ENCODE data around the gene CTNNA2.

DNA sequence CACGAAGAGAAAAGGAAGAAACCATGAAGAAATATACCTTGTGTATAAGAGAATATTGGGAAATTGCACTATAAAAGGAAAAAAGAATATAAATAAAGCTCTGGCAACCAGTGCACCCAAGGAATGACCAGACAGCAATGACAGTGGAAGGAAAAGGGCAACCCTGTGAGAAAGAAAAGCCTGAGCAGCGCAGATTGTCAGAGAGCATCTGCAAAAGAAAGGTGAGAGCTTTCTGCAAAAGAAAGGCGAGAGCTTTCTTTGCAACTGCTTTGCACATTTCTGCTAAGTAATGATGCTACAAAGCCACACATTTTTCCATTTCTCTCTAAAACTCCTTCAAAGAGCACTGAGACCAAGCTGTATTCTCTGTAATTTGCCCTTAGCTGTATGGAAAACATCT is 83.6 kb downstream of the CTNNA2 start:
- TF ChIP-seq RFX1 (IDR thresholded peaks at IDR 0.05) (no peak), MAFK (IDR thresholded peaks at IDR 0.05; ENCODE audit: low read length) (no peak), ELF4 (CRISPR knock-in tag; IDR thresholded peaks at IDR 0.05) (no peak), CBX3 (IDR thresholded peaks at IDR 0.05; ENCODE audit: borderline replicate concordance in 1 of 2, low read length in 2 of 2) (no peak), ZFX (CRISPR knock-in tag; IDR thresholded peaks at IDR 0.05) (no peak), SRF (CRISPR knock-in tag; IDR thresholded peaks at IDR 0.05) (no peak), SIN3A (IDR thresholded peaks at IDR 0.05; ENCODE audit: borderline replicate concordance in 2 of 2, control insufficient read depth in 1 of 2, low read depth in 2 of 2, low read length in 2 of 2) (no peak), MEF2D (tag; conservative IDR thresholded peaks at IDR 0.05; ENCODE audit: low read depth) (no peak), POLR2A (conservative IDR thresholded peaks at IDR 0.05) (no peak), NCOA6 (IDR thresholded peaks at IDR 0.05) (no peak)
- TF ChIP-seq, protein P1, sequence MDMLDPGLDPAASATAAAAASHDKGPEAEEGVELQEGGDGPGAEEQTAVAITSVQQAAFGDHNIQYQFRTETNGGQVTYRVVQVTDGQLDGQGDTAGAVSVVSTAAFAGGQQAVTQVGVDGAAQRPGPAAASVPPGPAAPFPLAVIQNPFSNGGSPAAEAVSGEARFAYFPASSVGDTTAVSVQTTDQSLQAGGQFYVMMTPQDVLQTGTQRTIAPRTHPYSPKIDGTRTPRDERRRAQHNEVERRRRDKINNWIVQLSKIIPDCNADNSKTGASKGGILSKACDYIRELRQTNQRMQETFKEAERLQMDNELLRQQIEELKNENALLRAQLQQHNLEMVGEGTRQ (CRISPR knock-in tag; IDR thresholded peaks at IDR 0.05): no peak
- TF ChIP-seq, protein P2, sequence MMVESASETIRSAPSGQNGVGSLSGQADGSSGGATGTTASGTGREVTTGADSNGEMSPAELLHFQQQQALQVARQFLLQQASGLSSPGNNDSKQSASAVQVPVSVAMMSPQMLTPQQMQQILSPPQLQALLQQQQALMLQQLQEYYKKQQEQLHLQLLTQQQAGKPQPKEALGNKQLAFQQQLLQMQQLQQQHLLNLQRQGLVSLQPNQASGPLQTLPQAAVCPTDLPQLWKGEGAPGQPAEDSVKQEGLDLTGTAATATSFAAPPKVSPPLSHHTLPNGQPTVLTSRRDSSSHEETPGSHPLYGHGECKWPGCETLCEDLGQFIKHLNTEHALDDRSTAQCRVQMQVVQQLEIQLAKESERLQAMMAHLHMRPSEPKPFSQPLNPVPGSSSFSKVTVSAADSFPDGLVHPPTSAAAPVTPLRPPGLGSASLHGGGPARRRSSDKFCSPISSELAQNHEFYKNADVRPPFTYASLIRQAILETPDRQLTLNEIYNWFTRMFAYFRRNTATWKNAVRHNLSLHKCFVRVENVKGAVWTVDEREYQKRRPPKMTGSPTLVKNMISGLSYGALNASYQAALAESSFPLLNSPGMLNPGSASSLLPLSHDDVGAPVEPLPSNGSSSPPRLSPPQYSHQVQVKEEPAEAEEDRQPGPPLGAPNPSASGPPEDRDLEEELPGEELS (CRISPR knock-in tag; IDR thresholded peaks at IDR 0.05; ENCODE audit: borderline replicate concordance): no peak

Data from K562 (cell line).